Skeletal muscle tissue (tissue), 4 donors: ENCODE measurements around the gene KCNA4. TPM values are rescaled to one million over a fixed set of nuclear protein-coding genes. Genes with fewer than 3 reads are reported as not detected.

Experiments used
- H3K27ac ChIP-seq: one replicate; pipeline ENCODE4 v1.7.0; 2013; ENCODE audit warnings: mild to moderate bottlenecking, low read depth, low read length, inconsistent platforms
- H3K27me3 ChIP-seq, 3 donors: one replicate each; pipeline ENCODE4 v1.7.0; 2013; ENCODE audit warnings: low read length in 3 of 3; ENCODE audit not compliant: control insufficient read depth in 3 of 3, insufficient read depth in 3 of 3
- H3K36me3 ChIP-seq, 3 donors: one replicate each; pipeline ENCODE4 v1.7.0; 2013; ENCODE audit warnings: low read length in 3 of 3; ENCODE audit not compliant: control insufficient read depth in 3 of 3, insufficient read depth in 3 of 3
- H3K4me1 ChIP-seq, 3 donors: one replicate each; pipeline ENCODE4 v1.7.0; 2013; ENCODE audit warnings: low read length in 3 of 3, mild to moderate bottlenecking in 3 of 3; ENCODE audit not compliant: control insufficient read depth in 3 of 3, insufficient read depth in 3 of 3
- H3K4me3 ChIP-seq, 3 donors: one replicate each; pipeline ENCODE4 v1.7.0; 2013; ENCODE audit warnings: low read length in 3 of 3
- H3K9ac ChIP-seq, 3 donors: one replicate each; pipeline ENCODE4 v1.7.0; 2013; ENCODE audit warnings: low read length in 3 of 3, mild to moderate bottlenecking in 3 of 3, moderate library complexity in 2 of 3, low read depth in 1 of 3
- H3K9me3 ChIP-seq, 3 donors: one replicate each; pipeline ENCODE4 v1.7.0; 2013; ENCODE audit warnings: low read length in 3 of 3; ENCODE audit not compliant: control insufficient read depth in 3 of 3
- total RNA-seq: library from RNA; depleted of rRNA; stranded (reverse); fragments of >200 nt; gene quantifications from one replicate; pipeline ENCODE4 v1.2.3, GENCODE V29; 2014
- donor health status: Osteomylitis.

Gene KCNA4
- total RNA-seq, 1 donor from 2014 or later, result under 0.01 TPM

DNA sequence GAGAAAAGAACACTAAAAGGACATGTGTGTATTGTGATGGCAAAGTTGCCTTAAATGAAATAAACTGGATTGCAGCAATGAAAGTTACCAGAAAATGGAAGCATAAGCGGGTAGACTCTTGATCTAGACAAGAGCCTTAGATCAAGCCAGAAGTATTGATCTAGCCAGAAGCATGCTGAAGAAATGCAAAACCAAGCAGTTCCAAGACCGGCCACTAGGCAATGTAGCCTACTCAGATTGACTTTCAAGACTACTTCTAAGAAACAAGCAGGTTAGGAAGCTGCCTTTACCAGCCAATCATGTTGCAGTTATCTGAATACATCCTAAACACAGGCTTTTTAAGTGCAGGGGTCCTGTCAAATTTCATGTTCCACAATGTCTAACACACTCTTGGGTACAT is 54.6 kb downstream of the KCNA4 start:
- Histone ChIP-seq H3K9me3 (no peaks in the 10 kb centered on the region), H3K4me1 (no peaks in the 10 kb centered on the region), H3K4me3 (no peak overlapping the region), H3K36me3 (no peaks in the 10 kb centered on the region), H3K9ac (no peak overlapping the region), H3K27ac (no peak overlapping the region), H3K27me3 (no peaks in the 10 kb centered on the region)

Other genes starting within 250 kb of the KCNA4 start
- gene FSHB, start 214.0 kb upstream of the KCNA4 start, total RNA-seq, result not detected